Loucy (cell line): ENCODE measurements around the gene GPT2.

Source experiments
- H2AFZ ChIP-seq: fragments of 200-600 bp; sonication (generic); 2 replicates; pipeline ENCODE4 v1.6.0; 2016; ENCODE audit warnings: antibody characterized with exemption, mild to moderate bottlenecking, low read length, moderate library complexity
- H3F3A ChIP-seq: fragments of 200-600 bp; 2 replicates; pipeline ENCODE4 v1.6.0; 2016; ENCODE audit warnings: antibody characterized with exemption, low read depth, mild to moderate bottlenecking
- H3K27me3 ChIP-seq: fragments of 200-600 bp; sonication (generic); 2 replicates; pipeline ENCODE4 v1.6.1; 2014; ENCODE audit warnings: low read length, mild to moderate bottlenecking; ENCODE audit not compliant: insufficient read depth, poor library complexity, severe bottlenecking
- H3K36me3 ChIP-seq: fragments of 200-600 bp; sonication (generic); 2 replicates; pipeline ENCODE4 v1.6.1; 2016; ENCODE audit warnings: low read length; ENCODE audit not compliant: insufficient read depth
- H3K4me1 ChIP-seq: fragments of 200-600 bp; sonication (generic); 2 replicates; pipeline ENCODE4 v1.5.1; 2014; ENCODE audit warnings: low read length, mild to moderate bottlenecking; ENCODE audit not compliant: insufficient read depth, poor library complexity, severe bottlenecking
- H3K4me2 ChIP-seq: fragments of 200-600 bp; sonication (generic); 2 replicates; pipeline ENCODE4 v1.6.0; 2014; ENCODE audit warnings: antibody characterized with exemption, low read length, low read depth, mild to moderate bottlenecking; ENCODE audit not compliant: poor library complexity, severe bottlenecking
- H3K4me3 ChIP-seq: fragments of 200-600 bp; sonication (generic); 2 replicates; pipeline ENCODE4 v1.5.1; 2014; ENCODE audit warnings: low read length, mild to moderate bottlenecking, mixed read lengths; ENCODE audit not compliant: poor library complexity, severe bottlenecking
- H3K79me2 ChIP-seq: fragments of 200-600 bp; sonication (generic); 2 replicates; pipeline ENCODE4 v1.6.1; 2014; ENCODE audit warnings: low read length; ENCODE audit not compliant: insufficient read depth
- H3K9ac ChIP-seq: fragments of 200-600 bp; sonication (generic); 2 replicates; pipeline ENCODE4 v1.6.0; 2014; ENCODE audit warnings: mild to moderate bottlenecking, low read depth, low read length, moderate library complexity; ENCODE audit not compliant: poor library complexity, severe bottlenecking
- H3K9me2 ChIP-seq: fragments of 200-600 bp; sonication (generic); replicated peaks from 2 replicates; pipeline ENCODE4 v1.6.1; 2016; ENCODE audit warnings: low read depth, low read length, mixed read lengths
- H3K9me3 ChIP-seq: fragments of 200-600 bp; sonication (generic); 2 replicates; pipeline ENCODE4 v1.6.1; 2014; ENCODE audit warnings: mild to moderate bottlenecking, antibody characterized with exemption, low read length, low read depth; ENCODE audit not compliant: insufficient read depth
- H4K20me1 ChIP-seq: fragments of 200-600 bp; sonication (generic); 2 replicates; pipeline ENCODE4 v1.6.0; 2014; ENCODE audit warnings: antibody characterized with exemption, low read length, mild to moderate bottlenecking; ENCODE audit not compliant: insufficient read depth, poor library complexity, severe bottlenecking
- CTCF ChIP-seq: fragments of 200-600 bp; sonication (generic); conservative IDR thresholded peaks from 2 replicates; pipeline ENCODE4 v1.5.1; 2014; ENCODE audit warnings: mild to moderate bottlenecking, antibody characterized with exemption, low read length
- EZH2phosphoT487 ChIP-seq: fragments of 200-600 bp; IDR thresholded peaks from 2 replicates; pipeline ENCODE4 v1.6.1; 2018; ENCODE audit warnings: antibody characterized with exemption, mild to moderate bottlenecking, moderate library complexity, borderline replicate concordance

GPT2 gene

DNA sequence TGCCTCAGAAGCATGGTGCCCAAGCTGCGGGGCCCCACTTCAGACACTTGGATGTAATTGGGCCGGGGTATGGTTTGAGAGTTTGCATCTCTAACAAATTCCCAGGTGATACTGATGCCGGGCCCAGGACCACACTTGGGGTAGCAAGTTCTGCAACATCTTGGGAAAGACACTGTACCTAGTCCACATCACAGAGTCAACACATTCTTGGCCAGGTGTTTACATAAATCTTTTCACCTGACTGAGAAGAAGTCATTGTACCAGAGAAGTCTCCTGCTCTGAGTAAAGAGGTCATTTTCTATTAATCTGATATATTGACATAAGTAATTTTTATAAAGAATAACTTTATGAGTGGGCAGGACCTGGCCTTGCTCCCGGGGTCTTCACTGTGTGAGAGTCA, 27.5 kb downstream of the GPT2 start:
- Histone ChIP-seq H3K4me3 (no peak overlapping the region), H3K9ac (no peak overlapping the region), H4K20me1 (no peaks in the 10 kb centered on the region), H3K9me3 (no peaks in the 10 kb centered on the region), H3K4me1 (no peaks in the 10 kb centered on the region), H2AFZ (no peak overlapping the region), H3K9me2 (no peaks in the 10 kb centered on the region), H3K79me2 (no peaks in the 10 kb centered on the region), H3K27me3 (no peaks in the 10 kb centered on the region), H3K4me2 (no peak overlapping the region), H3F3A (no peaks in the 10 kb centered on the region), H3K36me3 (no peaks in the 10 kb centered on the region)
- TF ChIP-seq EZH2phosphoT487 (no peak), CTCF (no peak)

- no peak for TF ChIP-seq EZH2phosphoT487
- no peak for TF ChIP-seq CTCF
- H3K27me3 ChIP-seq = no peaks in the 10 kb centered on the region
- H3F3A ChIP-seq = no peaks in the 10 kb centered on the region
- H3K4me2 ChIP-seq = no peak overlapping the region
- H3K4me1 ChIP-seq = no peaks in the 10 kb centered on the region
- H3K9me3 ChIP-seq = no peaks in the 10 kb centered on the region
- no peaks in the 10 kb centered on the region for H3K79me2 ChIP-seq
- no peaks in the 10 kb centered on the region for H4K20me1 ChIP-seq
- no peak overlapping the region for H3K4me3 ChIP-seq
- no peak overlapping the region for H3K9ac ChIP-seq
- H3K36me3 ChIP-seq = no peaks in the 10 kb centered on the region
- H2AFZ ChIP-seq = no peak overlapping the region
- no peaks in the 10 kb centered on the region for H3K9me2 ChIP-seq
Measured at GRCh38 chr16:46914556-46915201, 30.5 kb downstream of the GPT2 start.

DNA sequence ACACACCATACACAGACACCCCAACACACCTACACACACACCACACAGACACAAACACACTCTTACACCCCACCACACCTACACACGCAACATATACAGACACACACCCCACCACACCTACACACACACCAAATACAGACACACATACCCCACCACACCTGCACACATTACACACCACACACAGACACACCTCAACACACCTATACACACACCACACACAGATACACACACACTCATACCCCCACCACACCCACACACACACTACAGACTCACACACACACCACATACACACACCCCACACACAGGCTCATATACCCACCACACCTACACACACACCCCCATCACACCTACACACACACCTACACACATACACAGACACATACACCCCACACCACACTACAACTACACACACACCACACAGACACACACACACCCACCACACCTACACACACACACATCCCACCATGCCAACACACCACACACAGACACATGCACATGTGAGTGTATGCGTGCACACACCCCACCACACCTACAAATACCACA, 31.4 kb downstream of the GPT2 start:
- H3K9me3 ChIP-seq = no peaks in the 10 kb centered on the region
- H3K4me2 ChIP-seq = no peak overlapping the region
- TF ChIP-seq EZH2phosphoT487 (no peak), CTCF (no peak)
- H3K4me1 ChIP-seq = no peaks in the 10 kb centered on the region
- no peaks in the 10 kb centered on the region for H4K20me1 ChIP-seq
- H3K4me3 ChIP-seq = no peak overlapping the region
- no peak overlapping the region for H3K9ac ChIP-seq
- no peaks in the 10 kb centered on the region for H3K27me3 ChIP-seq
- no peaks in the 10 kb centered on the region for H3K79me2 ChIP-seq
- no peaks in the 10 kb centered on the region for H3K36me3 ChIP-seq
- H3F3A ChIP-seq = no peaks in the 10 kb centered on the region
- H3K9me2 ChIP-seq = no peaks in the 10 kb centered on the region
- H2AFZ ChIP-seq = no peak overlapping the region
